Tibial nerve (tissue), 4 donors: ENCODE data around the gene SYNGAP1. TPM values are rescaled to one million over a fixed set of nuclear protein-coding genes. Genes with fewer than 3 reads are reported as not detected.
"Not testable (repeated sequence)": the region's sequence is repeated elsewhere in the genome, so short reads cannot be mapped to it uniquely, and the experiment has no call there.

Experiments used
- DNase-seq, 2 donors: peaks; one replicate each; pipeline ENCODE4 v3.0.0-alpha.2; 2019; ENCODE audit warnings: low spot score in 2 of 2
- H3K27ac ChIP-seq, 4 donors: fragments of 200-600 bp; sonication (generic) in 3 of 4; one replicate each; pipeline ENCODE4 v1.5.1; 2017 to 2019; ENCODE audit warnings: mild to moderate bottlenecking in 1 of 4
- H3K27me3 ChIP-seq, 2 donors: fragments of 200-600 bp; sonication (generic) in 1 of 2; one replicate each; pipeline versions ENCODE4 v1.5.1 to v1.6.0; 2017 to 2019
- H3K36me3 ChIP-seq, 3 donors: fragments of 200-600 bp; sonication (generic); one replicate each; pipeline ENCODE4 v1.5.1; 2018 to 2019
- H3K4me1 ChIP-seq, 4 donors: fragments of 200-600 bp; sonication (generic) in 3 of 4; one replicate each; pipeline ENCODE4 v1.5.1; 2017 to 2019
- H3K4me3 ChIP-seq, 4 donors: fragments of 200-600 bp; sonication (generic) in 3 of 4; one replicate each; pipeline ENCODE4 v1.5.1; 2017 to 2019; ENCODE audit warnings: mild to moderate bottlenecking in 1 of 4, moderate library complexity in 1 of 4
- H3K9me3 ChIP-seq, 4 donors: fragments of 200-600 bp; sonication (generic) in 3 of 4; one replicate each; pipeline ENCODE4 v1.5.1; 2017 to 2019
- EP300 ChIP-seq, 2 donors: sonication (generic); formaldehyde crosslinking; IDR thresholded peaks; one replicate each; pipeline ENCODE4 v1.6.1; 2017; ENCODE audit warnings: antibody characterized with exemption in 2 of 2, mild to moderate bottlenecking in 1 of 2
- POLR2A ChIP-seq, 2 donors: fragments of 450-650 bp; IDR thresholded peaks; one replicate each; pipeline ENCODE4 v1.6.1; 2017; ENCODE audit warnings: antibody characterized with exemption in 2 of 2, mild to moderate bottlenecking in 2 of 2, moderate library complexity in 2 of 2
- WGBS, 2 donors: methylation state at CpG; one replicate each; pipeline ENCODE4 v1.1.5; 2018; 5-methylcytosine and 5-hydroxymethylcytosine counted together
- total RNA-seq, 4 donors: library from RNA; depleted of rRNA; stranded (reverse); fragments of >200 nt; gene quantifications; one replicate each; pipeline ENCODE4 v1.1.0, GENCODE V29; 2016
- TF ChIP-seq, protein P1 (sequence below), 5 experiments: fragments of 200-600 bp in 3 of 5; fragments of 450-650 bp in 2 of 5; sonication (generic) in 3 of 5; IDR thresholded peaks; one replicate each; pipeline ENCODE4 v1.5.1; 2016 to 2019; ENCODE audit warnings: antibody characterized with exemption in 5 of 5, mild to moderate bottlenecking in 3 of 5, moderate library complexity in 2 of 5

The SYNGAP1 gene
- total RNA-seq, 4 donors from 2014 or later: 13.0 to 29.7 (median 19.2) TPM

DNA sequence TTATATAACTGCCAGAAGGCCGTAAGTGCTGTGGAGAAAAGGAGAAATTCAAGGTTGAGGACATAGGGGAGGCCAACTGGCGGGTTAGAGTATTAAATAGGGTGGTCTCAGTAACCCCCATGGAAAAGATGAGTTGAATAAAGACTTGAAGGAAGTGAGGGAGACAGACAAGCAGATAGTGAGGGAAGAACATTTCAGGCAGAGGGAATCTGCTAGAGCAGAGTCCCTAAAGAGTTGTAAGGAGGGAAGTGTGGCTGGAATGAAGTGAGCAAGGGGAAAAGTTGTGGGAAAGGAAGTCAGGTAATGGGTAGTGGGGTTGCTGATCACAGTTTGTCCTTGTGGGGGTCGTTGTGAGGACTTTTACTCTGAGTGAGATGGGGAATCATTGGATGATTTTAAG, 26.9 kb upstream of the SYNGAP1 start:
- WGBS, 2 donors: 48% methylated on average over 3 of the region's 3 CpGs
- no peaks in the 10 kb centered on the region for H3K36me3 ChIP-seq
- DNase-seq: no peak
- peaks cover 0 to 13% (median 9%) of the 10 kb centered on the region in 4 donors for H3K4me1 ChIP-seq
- H3K27ac ChIP-seq: no peak overlapping the region
- H3K4me3 ChIP-seq: no peak overlapping the region
- H3K9me3 ChIP-seq: no peaks in the 10 kb centered on the region
- H3K27me3 ChIP-seq: no peaks in the 10 kb centered on the region
- TF ChIP-seq EP300 (IDR thresholded peaks at IDR 0.05) (no peak), POLR2A (IDR thresholded peaks at IDR 0.05) (no peak)
- TF ChIP-seq, protein P1, sequence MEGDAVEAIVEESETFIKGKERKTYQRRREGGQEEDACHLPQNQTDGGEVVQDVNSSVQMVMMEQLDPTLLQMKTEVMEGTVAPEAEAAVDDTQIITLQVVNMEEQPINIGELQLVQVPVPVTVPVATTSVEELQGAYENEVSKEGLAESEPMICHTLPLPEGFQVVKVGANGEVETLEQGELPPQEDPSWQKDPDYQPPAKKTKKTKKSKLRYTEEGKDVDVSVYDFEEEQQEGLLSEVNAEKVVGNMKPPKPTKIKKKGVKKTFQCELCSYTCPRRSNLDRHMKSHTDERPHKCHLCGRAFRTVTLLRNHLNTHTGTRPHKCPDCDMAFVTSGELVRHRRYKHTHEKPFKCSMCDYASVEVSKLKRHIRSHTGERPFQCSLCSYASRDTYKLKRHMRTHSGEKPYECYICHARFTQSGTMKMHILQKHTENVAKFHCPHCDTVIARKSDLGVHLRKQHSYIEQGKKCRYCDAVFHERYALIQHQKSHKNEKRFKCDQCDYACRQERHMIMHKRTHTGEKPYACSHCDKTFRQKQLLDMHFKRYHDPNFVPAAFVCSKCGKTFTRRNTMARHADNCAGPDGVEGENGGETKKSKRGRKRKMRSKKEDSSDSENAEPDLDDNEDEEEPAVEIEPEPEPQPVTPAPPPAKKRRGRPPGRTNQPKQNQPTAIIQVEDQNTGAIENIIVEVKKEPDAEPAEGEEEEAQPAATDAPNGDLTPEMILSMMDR (IDR thresholded peaks at IDR 0.05): no peak

DNA sequence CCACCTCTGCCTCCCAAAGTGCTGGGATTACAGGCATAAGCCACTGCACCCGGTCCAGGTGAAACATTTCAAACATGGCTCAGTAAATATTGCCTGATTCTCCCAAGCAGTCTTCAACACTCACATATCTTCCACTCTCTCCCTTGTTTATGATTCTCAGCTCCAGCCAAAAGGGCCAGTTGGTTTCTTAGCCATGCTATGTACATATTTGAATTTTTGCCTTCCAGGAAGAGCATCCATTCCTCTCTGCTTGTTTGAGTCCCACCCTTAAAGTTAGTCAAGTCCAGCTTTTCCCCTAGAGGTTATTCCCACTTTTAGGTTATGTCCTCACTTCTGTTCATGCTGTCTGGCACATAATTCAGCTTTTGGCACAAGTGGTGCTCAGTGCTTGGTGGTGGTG, 22.3 kb upstream of the SYNGAP1 start:
- Histone ChIP-seq H3K27me3 (no peaks in the 10 kb centered on the region), H3K4me3 (no peak overlapping the region), H3K27ac (no peak overlapping the region), H3K36me3 (no peaks in the 10 kb centered on the region), H3K4me1 (no peaks in the 10 kb centered on the region), H3K9me3 (no peaks in the 10 kb centered on the region)
- TF ChIP-seq, protein P1 (IDR thresholded peaks at IDR 0.05): no peak
- no peak for TF ChIP-seq EP300 (IDR thresholded peaks at IDR 0.05)
- no peak for TF ChIP-seq POLR2A (IDR thresholded peaks at IDR 0.05)
- no peak for DNase-seq
- WGBS, 2 donors: 86 to 95% methylated on average over 1 of the region's 1 CpG

DNA sequence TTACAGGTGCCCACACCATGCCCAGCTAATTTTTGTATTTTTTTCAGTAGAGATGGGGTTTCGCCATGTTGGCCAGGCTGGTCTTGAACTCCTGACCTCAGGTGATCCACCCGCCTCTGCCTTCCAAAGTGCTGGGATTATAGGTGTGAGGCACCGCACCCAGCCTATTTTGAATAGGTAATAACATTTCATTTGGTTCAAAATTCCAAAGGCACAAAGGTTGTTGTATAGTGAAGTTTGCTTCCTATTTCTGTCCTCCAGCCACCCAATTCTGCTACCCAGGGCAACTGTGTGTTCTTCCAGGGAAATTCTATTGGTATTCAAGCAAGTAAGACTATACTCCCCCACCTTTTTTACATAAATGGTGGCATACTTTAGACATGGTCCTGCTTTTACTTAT, 21.3 kb upstream of the SYNGAP1 start:
- H3K36me3 ChIP-seq, H3K4me3 ChIP-seq, H3K9me3 ChIP-seq, DNase-seq, H3K4me1 ChIP-seq, H3K27ac ChIP-seq, H3K27me3 ChIP-seq: not testable (repeated sequence)
- 96% methylated on average over 3 of the region's 3 CpGs for WGBS, 2 donors

DNA sequence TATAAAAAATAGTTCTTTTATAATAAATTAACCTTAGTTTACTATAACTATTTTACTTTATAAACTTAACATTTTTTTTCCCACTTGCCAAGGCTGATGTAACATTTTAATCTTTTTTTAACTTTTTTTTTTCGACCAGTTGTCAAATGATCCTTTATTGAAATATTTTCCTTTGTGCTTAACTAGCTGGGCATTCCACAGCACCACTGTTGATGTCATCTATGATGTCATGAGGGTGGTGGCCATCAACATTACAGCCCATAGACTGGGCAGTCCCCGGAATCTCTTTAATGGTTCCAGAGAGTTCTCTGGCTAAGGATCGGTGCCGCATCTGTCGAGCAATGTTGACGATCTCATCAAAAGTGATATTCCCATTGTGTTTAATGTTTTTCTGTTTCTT, 20.0 kb upstream of the SYNGAP1 start:
- not testable (repeated sequence) for H3K9me3 ChIP-seq, DNase-seq, H3K4me1 ChIP-seq, H3K27ac ChIP-seq, H3K27me3 ChIP-seq, H3K4me3 ChIP-seq, H3K36me3 ChIP-seq
- 87 to 92% methylated on average over 6 of the region's 6 CpGs for WGBS, 2 donors

DNA sequence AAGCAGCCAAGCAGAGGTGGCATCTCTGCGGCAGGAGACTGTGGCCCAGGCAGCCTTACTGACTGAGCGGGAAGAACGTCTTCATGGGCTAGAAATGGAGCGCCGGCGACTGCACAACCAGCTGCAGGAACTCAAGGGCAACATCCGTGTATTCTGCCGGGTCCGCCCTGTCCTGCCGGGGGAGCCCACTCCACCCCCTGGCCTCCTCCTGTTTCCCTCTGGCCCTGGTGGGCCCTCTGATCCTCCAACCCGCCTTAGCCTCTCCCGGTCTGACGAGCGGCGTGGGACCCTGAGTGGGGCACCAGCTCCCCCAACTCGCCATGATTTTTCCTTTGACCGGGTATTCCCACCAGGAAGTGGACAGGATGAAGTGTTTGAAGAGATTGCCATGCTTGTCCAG, 15.0 kb upstream of the SYNGAP1 start:
- 95 to 96% methylated on average over 17 of the region's 17 CpGs for WGBS, 2 donors
- Histone ChIP-seq H3K27me3 (no peaks in the 10 kb centered on the region), H3K9me3 (no peaks in the 10 kb centered on the region), H3K4me1 (peaks cover 0 to 8% (median 0%) of the 10 kb centered on the region in 4 donors), H3K27ac (no peak overlapping the region), H3K36me3 (peaks cover 0 to 4% (median 0%) of the 10 kb centered on the region in 3 donors), H3K4me3 (no peak overlapping the region)
- TF ChIP-seq EP300 (IDR thresholded peaks at IDR 0.05): no peak
- TF ChIP-seq, protein P1 (IDR thresholded peaks at IDR 0.05): no peak
- no peak for TF ChIP-seq POLR2A (IDR thresholded peaks at IDR 0.05)
- no peak for DNase-seq

DNA sequence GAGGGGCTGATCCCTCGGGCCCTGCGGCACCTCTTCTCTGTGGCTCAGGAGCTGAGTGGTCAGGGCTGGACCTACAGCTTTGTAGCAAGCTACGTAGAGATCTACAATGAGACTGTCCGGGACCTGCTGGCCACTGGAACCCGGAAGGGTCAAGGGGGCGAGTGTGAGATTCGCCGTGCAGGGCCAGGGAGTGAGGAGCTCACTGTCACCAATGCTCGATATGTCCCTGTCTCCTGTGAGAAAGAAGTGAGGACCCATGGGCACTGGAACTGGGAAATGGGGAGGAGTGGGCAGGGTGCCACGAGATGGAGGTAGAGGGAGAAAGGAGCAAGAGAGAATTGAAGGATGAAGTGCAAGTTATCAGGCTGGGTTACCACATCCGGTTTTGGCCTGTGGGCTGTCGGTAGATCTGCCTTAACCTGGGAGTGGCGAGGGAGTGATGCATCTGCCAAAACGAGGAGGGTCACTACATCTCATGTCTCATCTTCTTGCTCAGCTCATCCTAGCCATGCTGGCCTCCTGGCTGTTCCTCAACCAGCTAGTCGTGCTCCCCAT, 14.4 kb upstream of the SYNGAP1 start:
- no peak overlapping the region for H3K27ac ChIP-seq
- no peak for DNase-seq
- peaks cover 0 to 4% (median 0%) of the 10 kb centered on the region in 3 donors for H3K36me3 ChIP-seq
- H3K4me1 ChIP-seq: peaks cover 0 to 9% (median 0%) of the 10 kb centered on the region in 4 donors
- no peak for TF ChIP-seq EP300 (IDR thresholded peaks at IDR 0.05)
- TF ChIP-seq, protein P1 (IDR thresholded peaks at IDR 0.05): no peak
- TF ChIP-seq POLR2A (IDR thresholded peaks at IDR 0.05): no peak
- H3K4me3 ChIP-seq: no peak overlapping the region
- 92 to 93% methylated on average over 15 of the region's 15 CpGs for WGBS, 2 donors
- H3K9me3 ChIP-seq: no peaks in the 10 kb centered on the region
- no peaks in the 10 kb centered on the region for H3K27me3 ChIP-seq
